NOMO-1 treated with DMSO at 0.1 percent for 48 hours (cell line): Measurements from ENCODE around the gene PI4KB.

Experiments used
- DNase-seq: peaks from one replicate; lab custom pipeline; 2025; ENCODE audit not compliant: unreplicated experiment; lab: John Stamatoyannopoulos, UW

PI4KB gene

GRCh38 chr1:151311589-151312331, 15.5 kb downstream of the PI4KB start:
- DNase-seq = peak; percentile 89

GRCh38 chr1:151311011-151311410, 16.2 kb downstream of the PI4KB start:
- no peak for DNase-seq

GRCh38 chr1:151309811-151310323, 17.3 kb downstream of the PI4KB start:
- no peak for DNase-seq

- no peak for DNase-seq
These were observed 32.3 kb downstream of the PI4KB start for GRCh38 chr1:151294742-151295462.

GRCh38 chr1:151293093-151293492, 34.1 kb downstream of the PI4KB start:
- no peak for DNase-seq

GRCh38 chr1:151292207-151293030, 34.8 kb downstream of the PI4KB start:
- no peak for DNase-seq

- DNase-seq = no peak
These were observed 36.4 kb downstream of the PI4KB start for GRCh38 chr1:151290709-151291303.

- no peak for DNase-seq
These were observed 37.1 kb downstream of the PI4KB start for GRCh38 chr1:151289991-151290708.

- DNase-seq = no peak
These were observed 37.9 kb downstream of the PI4KB start for GRCh38 chr1:151289080-151289935.

GRCh38 chr1:151288502-151288901, 38.7 kb downstream of the PI4KB start:
- DNase-seq = no peak

- no peak for DNase-seq
These were observed 39.3 kb downstream of the PI4KB start for GRCh38 chr1:151287767-151288500.

- no peak for DNase-seq
These were observed 39.9 kb downstream of the PI4KB start for GRCh38 chr1:151287341-151287699.

GRCh38 chr1:151286619-151287340, 40.4 kb downstream of the PI4KB start:
- no peak for DNase-seq

GRCh38 chr1:151284013-151284577, 43.1 kb downstream of the PI4KB start:
- DNase-seq = no peak

- DNase-seq = peak; percentile 49
These were observed 44.1 kb downstream of the PI4KB start for GRCh38 chr1:151282883-151283725.

- peak; percentile 100 for DNase-seq
These were observed 45.0 kb downstream of the PI4KB start, which contains the start of gene ZNF687 for GRCh38 chr1:151281969-151282882. Gene ZNF687, plus strand, starts transcription at chr1:151282299. Its CDS starts 3,993 bp downstream, at chr1:151286292.
